Cardiac fibroblast (primary cell): ENCODE results near the gene TCF3.
A peak's percentile ranks its signal among the peaks of the same experiment; 100 is the strongest.

Source experiments
- DNase-seq, 2 donors: peaks; one replicate each; pipeline versions ENCODE4 v3.0.0 to v3.0.0-alpha.2; 2010; ENCODE audit warnings: low read depth in 2 of 2
- H3K4me3 ChIP-seq, 2 donors: replicated peaks in 1 of 2; 1 replicate in 1 of 2; 2 replicates in 1 of 2; pipeline ENCODE4 v1.5.1; 2011; ENCODE audit warnings: low read depth in 2 of 2, low read length in 2 of 2, mild to moderate bottlenecking in 2 of 2, moderate library complexity in 1 of 2
- TF ChIP-seq, protein P1 (sequence below): IDR thresholded peaks from one replicate; pipeline ENCODE4 v1.5.1; 2011; ENCODE audit warnings: low read depth, mild to moderate bottlenecking, low read length, inconsistent platforms

The TCF3 gene

DNA sequence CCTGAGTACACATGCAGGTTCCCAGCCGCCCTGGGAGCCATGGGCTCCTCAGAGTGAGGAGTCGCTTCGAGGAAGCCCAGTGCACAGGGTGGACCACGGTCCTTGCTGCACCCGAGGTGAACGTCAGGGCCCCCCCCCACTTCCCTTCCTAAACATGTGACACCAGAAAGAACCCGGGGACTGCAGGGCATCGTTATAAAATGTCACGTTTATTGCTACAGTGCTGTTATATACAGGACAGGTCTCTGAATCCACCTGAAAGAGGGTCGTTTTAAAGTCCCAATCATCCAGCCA lies 43.4 kb downstream of the TCF3 start:
- TF ChIP-seq, protein P1, sequence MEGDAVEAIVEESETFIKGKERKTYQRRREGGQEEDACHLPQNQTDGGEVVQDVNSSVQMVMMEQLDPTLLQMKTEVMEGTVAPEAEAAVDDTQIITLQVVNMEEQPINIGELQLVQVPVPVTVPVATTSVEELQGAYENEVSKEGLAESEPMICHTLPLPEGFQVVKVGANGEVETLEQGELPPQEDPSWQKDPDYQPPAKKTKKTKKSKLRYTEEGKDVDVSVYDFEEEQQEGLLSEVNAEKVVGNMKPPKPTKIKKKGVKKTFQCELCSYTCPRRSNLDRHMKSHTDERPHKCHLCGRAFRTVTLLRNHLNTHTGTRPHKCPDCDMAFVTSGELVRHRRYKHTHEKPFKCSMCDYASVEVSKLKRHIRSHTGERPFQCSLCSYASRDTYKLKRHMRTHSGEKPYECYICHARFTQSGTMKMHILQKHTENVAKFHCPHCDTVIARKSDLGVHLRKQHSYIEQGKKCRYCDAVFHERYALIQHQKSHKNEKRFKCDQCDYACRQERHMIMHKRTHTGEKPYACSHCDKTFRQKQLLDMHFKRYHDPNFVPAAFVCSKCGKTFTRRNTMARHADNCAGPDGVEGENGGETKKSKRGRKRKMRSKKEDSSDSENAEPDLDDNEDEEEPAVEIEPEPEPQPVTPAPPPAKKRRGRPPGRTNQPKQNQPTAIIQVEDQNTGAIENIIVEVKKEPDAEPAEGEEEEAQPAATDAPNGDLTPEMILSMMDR = no peak
- DNase-seq = no peak
- no peak overlapping the region for H3K4me3 ChIP-seq

DNA sequence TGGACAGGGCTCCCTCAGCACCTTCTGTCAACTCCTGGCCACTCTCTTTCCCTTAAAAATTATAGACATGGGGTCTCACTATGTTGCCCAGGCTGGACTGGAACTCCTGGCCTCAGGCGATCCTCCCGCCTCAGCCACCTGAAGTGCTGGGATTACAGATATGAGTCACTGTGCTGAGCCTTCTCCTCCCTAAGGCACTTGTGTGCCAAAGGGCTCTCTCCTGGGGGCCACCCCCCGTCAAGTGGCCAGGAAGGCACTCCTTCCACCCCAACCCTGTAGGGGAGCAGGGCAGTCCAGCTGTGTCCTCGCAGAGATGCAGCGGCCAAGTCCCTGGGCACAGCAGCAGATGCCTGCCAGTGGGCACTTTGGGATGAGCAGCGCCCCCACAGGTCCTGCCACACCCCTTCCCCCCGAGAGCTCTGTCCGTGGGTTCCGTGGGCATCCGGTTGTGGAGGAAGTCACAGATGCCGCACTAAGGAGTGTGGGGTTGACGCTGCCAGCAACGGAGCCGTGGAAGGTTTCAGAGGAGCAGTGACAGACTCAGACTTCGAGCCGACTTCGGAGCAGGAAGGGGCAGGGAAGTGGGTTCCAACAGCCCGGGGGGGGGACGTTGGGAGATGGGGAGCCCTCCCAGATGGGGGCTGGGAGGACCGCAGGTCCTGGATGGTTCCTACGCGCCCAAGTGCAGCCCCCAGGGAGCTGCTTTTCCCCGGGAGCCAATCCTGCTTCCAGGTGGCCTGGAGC lies 43.9 kb downstream of the TCF3 start:
- H3K4me3 ChIP-seq = no peak overlapping the region
- DNase-seq = no peak
- TF ChIP-seq, protein P1 = no peak

GRCh38 chr19:1606138-1606651 lies 46.2 kb downstream of the TCF3 start:
- TF ChIP-seq, protein P1 = no peak
- no peak for DNase-seq
- peak overlapping the region; percentile 59 to 92 for H3K4me3 ChIP-seq

GRCh38 chr19:1605236-1606137 lies 46.9 kb downstream of the TCF3 start, which contains the start of gene UQCR11:
UQCR11 (minus strand) TSS chr19:1605462; CDS start chr19:1605409, 53 bp downstream.
- peak within 1 kb of the TSS; percentile 92 to 96 for H3K4me3 ChIP-seq
- DNase-seq = peak; percentile 96 to 98
- TF ChIP-seq, protein P1 = peak; percentile 62

GRCh38 chr19:1602091-1602707 lies 50.2 kb downstream of the TCF3 start:
- TF ChIP-seq, protein P1 = no peak
- H3K4me3 ChIP-seq = no peak overlapping the region
- no peak for DNase-seq

DNA sequence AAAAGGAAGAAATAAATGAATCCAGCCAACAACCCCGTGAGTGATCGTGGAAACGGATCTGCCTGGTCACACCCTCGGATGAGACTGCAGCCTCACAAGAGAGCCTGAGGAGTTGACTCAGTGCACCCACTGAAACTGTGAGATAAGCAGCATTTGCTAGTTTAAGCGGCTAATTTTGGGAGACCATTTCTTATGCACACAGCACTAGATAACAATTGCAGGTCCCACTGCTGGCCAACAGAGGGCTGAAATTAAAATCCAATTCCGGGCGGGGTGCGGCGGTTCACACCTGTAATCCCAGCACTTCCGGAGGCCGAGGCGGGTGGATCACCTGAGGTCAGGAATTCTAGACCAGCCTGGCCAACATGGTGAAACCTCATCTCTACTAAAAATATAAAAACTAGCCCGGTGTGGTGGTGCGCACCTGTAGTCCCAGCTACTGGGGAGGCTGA lies 50.8 kb downstream of the TCF3 start:
- no peak for DNase-seq
- TF ChIP-seq, protein P1 = peak; percentile 21
- H3K4me3 ChIP-seq = no peak overlapping the region
